Posterior vena cava (tissue), 2 donors: ENCODE results near the gene VTI1A. TPM values are rescaled to one million over a fixed set of nuclear protein-coding genes. Genes with fewer than 3 reads are reported as not detected.
"Not testable (repeated sequence)": the region's sequence is repeated elsewhere in the genome, so short reads cannot be mapped to it uniquely, and the experiment has no call there.

ENCODE experiments used
- DNase-seq: peaks from one replicate; pipeline ENCODE4 v3.0.0-alpha.2; 2020; ENCODE audit warnings: low spot score
- intact Hi-C, 2 donors: fragments of 100-400 bp; cut with DNase I; formaldehyde crosslinking; loops; one replicate each; pipeline versions ENCODE4 v1.14.1 to v1.14.2; 2022 to 2023
- long read RNA-seq, 2 donors: library from polyadenylated mRNA; unstranded; transcript quantifications; one replicate each; pipeline ENCODE4 v2.0.0, GENCODE V29; 2020 to 2021
- total RNA-seq, 2 donors: library from RNA; stranded (reverse); fragmentation: NEBNext Ultra II Directional; extraction: Animal tissue kit (Norgen Biotek cat#: 25700); gene quantifications; one replicate each; pipeline ENCODE4 v1.2.1, GENCODE V29; 2021
- donor health status: DM: yes; HTN: yes; CAD: no.
- donor health status: DM: yes; HTN: yes; CAD: no.

Gene VTI1A
- total RNA-seq = 10 to 100 TPM; 32.3 to 35.5 TPM
- long read RNA-seq, donor 1, full-length matches to known transcripts = 3 of 10 reads
- long read RNA-seq, donor 1, partial matches to known transcripts = 0 of 10 reads
- long read RNA-seq, donor 1, other reads (novel, unspliced or antisense) = 7 of 10 reads
- long read RNA-seq, donor 2, full-length matches to known transcripts = 13 of 24 reads
- long read RNA-seq, donor 2, partial matches to known transcripts = 1 of 24 reads
- long read RNA-seq, donor 2, other reads (novel, unspliced or antisense) = 10 of 24 reads

- intact Hi-C loops = no loop called here
- peak; percentile 95 for DNase-seq
Measured at GRCh38 chr10:112446855-112447619, at the start of gene VTI1A, which contains the start of gene ZDHHC6. VTI1A (plus strand) TSS chr10:112447215; CDS start chr10:112447374, 159 bp downstream. ZDHHC6 (minus strand) TSS chr10:112446914; CDS start chr10:112445436, 1,478 bp downstream.

GRCh38 chr10:112397592-112397991 is 49.4 kb upstream of the VTI1A start:
- no peak for DNase-seq
- intact Hi-C loops = no loop called here

- intact Hi-C loops = no loop called here
- DNase-seq = no peak
Measured at GRCh38 chr10:112402917-112403316, 44.1 kb upstream of the VTI1A start.

GRCh38 chr10:112404617-112405016 is 42.4 kb upstream of the VTI1A start:
- no peak for DNase-seq
- intact Hi-C loops = no loop called here

- intact Hi-C loops, DNase-seq: not testable (repeated sequence)
Measured at GRCh38 chr10:112406806-112407205, 40.2 kb upstream of the VTI1A start.

- DNase-seq = no peak
- intact Hi-C loops = no loop called here
Measured at GRCh38 chr10:112407696-112408095, 39.3 kb upstream of the VTI1A start.

GRCh38 chr10:112409299-112409698 is 37.7 kb upstream of the VTI1A start:
- DNase-seq = no peak
- intact Hi-C loops = no loop called here

GRCh38 chr10:112409755-112410154 is 37.3 kb upstream of the VTI1A start:
- intact Hi-C loops = no loop called here
- DNase-seq = no peak

- intact Hi-C loops = no loop called here
- no peak for DNase-seq
Measured at GRCh38 chr10:112412696-112413095, 34.3 kb upstream of the VTI1A start.

GRCh38 chr10:112421731-112422130 is 25.3 kb upstream of the VTI1A start:
- DNase-seq = no peak
- intact Hi-C loops = no loop called here

GRCh38 chr10:112424651-112425050 is 22.4 kb upstream of the VTI1A start:
- DNase-seq = no peak
- intact Hi-C loops = no loop called here

GRCh38 chr10:112426111-112426510 is 20.9 kb upstream of the VTI1A start:
- DNase-seq = no peak
- intact Hi-C loops = no loop called here

GRCh38 chr10:112429147-112429546 is 17.9 kb upstream of the VTI1A start:
- no peak for DNase-seq
- intact Hi-C loops = no loop called here

- no peak for DNase-seq
- intact Hi-C loops = no loop called here
Measured at GRCh38 chr10:112429654-112430230, 17.3 kb upstream of the VTI1A start.

GRCh38 chr10:112433136-112433535 is 13.9 kb upstream of the VTI1A start:
- intact Hi-C loops = no loop called here
- DNase-seq = no peak

- no peak for DNase-seq
- intact Hi-C loops = loop anchor here in 1 of 2 donors (2.0 kb wide), 1 partner anchor 214 kb away; no protein-coding TSS in a partner anchor
Measured at GRCh38 chr10:112434988-112435619, 11.9 kb upstream of the VTI1A start.

GRCh38 chr10:112438356-112438755 is 8.7 kb upstream of the VTI1A start:
- intact Hi-C loops = no loop called here
- no peak for DNase-seq

GRCh38 chr10:112441520-112441919 is 5.5 kb upstream of the VTI1A start:
- intact Hi-C loops = loop anchor here in 1 of 2 donors (5.0 kb wide), 1 partner anchor 269 kb away; no protein-coding TSS in a partner anchor
- DNase-seq = no peak

GRCh38 chr10:112442063-112442462 is 5.0 kb upstream of the VTI1A start:
- DNase-seq = no peak
- intact Hi-C loops = loop anchor here in 1 of 2 donors (5.0 kb wide), 1 partner anchor 270 kb away; no protein-coding TSS in a partner anchor
